H9 (cell line): ENCODE data around the gene EOLA2. TPM values are rescaled to one million over a fixed set of nuclear protein-coding genes. Genes with fewer than 3 reads are reported as not detected.
"Not testable (repeated sequence)": the region's sequence is repeated elsewhere in the genome, so short reads cannot be mapped to it uniquely, and the experiment has no call there.

Experiments used
- DNase-seq: peaks from one replicate; pipeline ENCODE4 v3.0.0-alpha.2; 2017
- H2AFZ ChIP-seq: one replicate; pipeline ENCODE4 v1.6.1; 2013; ENCODE audit warnings: mild to moderate bottlenecking, low read length, control low read depth, moderate library complexity
- H2AK5ac ChIP-seq: 2 replicates; pipeline ENCODE4 v1.6.1; 2013; ENCODE audit warnings: low read length, control low read depth, mixed read lengths; ENCODE audit not compliant: insufficient read length
- H2BK120ac ChIP-seq: one replicate; pipeline ENCODE4 v1.6.1; 2013; ENCODE audit warnings: low read depth, mild to moderate bottlenecking, low read length, control low read depth, inconsistent platforms; ENCODE audit not compliant: poor library complexity, severe bottlenecking
- H2BK12ac ChIP-seq: 2 replicates; pipeline ENCODE4 v1.6.1; 2013; ENCODE audit warnings: low read length, control low read depth, mixed read lengths, low read depth; ENCODE audit not compliant: insufficient read length
- H2BK15ac ChIP-seq: 2 replicates; pipeline ENCODE4 v1.6.1; 2013; ENCODE audit warnings: low read depth, low read length, control low read depth
- H2BK20ac ChIP-seq: one replicate; pipeline ENCODE4 v1.6.1; 2013; ENCODE audit warnings: low read depth, mild to moderate bottlenecking, low read length, control low read depth, inconsistent platforms; ENCODE audit not compliant: poor library complexity, severe bottlenecking
- H2BK5ac ChIP-seq: 2 replicates; pipeline ENCODE4 v1.6.1; 2013; ENCODE audit warnings: low read length, control low read depth, mixed read lengths; ENCODE audit not compliant: insufficient read length
- H3K14ac ChIP-seq: 2 replicates; pipeline ENCODE4 v1.6.1; 2013; ENCODE audit warnings: low read length, control low read depth; ENCODE audit not compliant: insufficient read depth
- H3K18ac ChIP-seq: 2 replicates; pipeline ENCODE4 v1.6.1; 2013; ENCODE audit warnings: low read depth, mild to moderate bottlenecking, mixed read lengths, low read length, control low read depth; ENCODE audit not compliant: insufficient read length
- H3K23ac ChIP-seq: 2 replicates; pipeline ENCODE4 v1.6.1; 2013; ENCODE audit warnings: low read length, control low read depth, mixed read lengths, low read depth; ENCODE audit not compliant: insufficient read length
- H3K23me2 ChIP-seq: 2 replicates; pipeline ENCODE4 v1.6.1; 2013; ENCODE audit warnings: low read depth, mild to moderate bottlenecking, mixed read lengths, low read length, control low read depth; ENCODE audit not compliant: insufficient read length, poor library complexity, severe bottlenecking
- H3K27ac ChIP-seq: 2 replicates; pipeline ENCODE4 v1.5.1; 2013; ENCODE audit warnings: low read length, control low read depth, mixed read lengths, low read depth; ENCODE audit not compliant: insufficient read length
- H3K27me3 ChIP-seq: 2 replicates; pipeline ENCODE4 v1.6.1; 2013; ENCODE audit warnings: low read length, control low read depth, inconsistent platforms; ENCODE audit not compliant: insufficient read depth
- H3K4ac ChIP-seq: 2 replicates; pipeline ENCODE4 v1.6.1; 2013; ENCODE audit warnings: low read depth, mild to moderate bottlenecking, control low read depth, inconsistent platforms, low read length, moderate library complexity
- H3K4me1 ChIP-seq: 2 replicates; pipeline ENCODE4 v1.6.1; 2013; ENCODE audit warnings: low read length, control low read depth, inconsistent platforms; ENCODE audit not compliant: insufficient read depth
- H3K4me2 ChIP-seq: 2 replicates; pipeline ENCODE4 v1.6.1; 2013; ENCODE audit warnings: low read length, control low read depth, mixed read lengths; ENCODE audit not compliant: insufficient read length, insufficient read depth
- H3K56ac ChIP-seq: 2 replicates; pipeline ENCODE4 v1.6.1; 2013; ENCODE audit warnings: low read depth, mild to moderate bottlenecking, mixed read lengths, low read length, control low read depth; ENCODE audit not compliant: insufficient read length
- H3K79me1 ChIP-seq: 2 replicates; pipeline ENCODE4 v1.6.1; 2013; ENCODE audit warnings: low read depth, mild to moderate bottlenecking, moderate library complexity, low read length, control low read depth, inconsistent platforms; ENCODE audit not compliant: insufficient read depth, poor library complexity, severe bottlenecking
- H3K79me2 ChIP-seq: 2 replicates; pipeline ENCODE4 v1.6.1; 2013; ENCODE audit warnings: low read length, control low read depth, inconsistent platforms; ENCODE audit not compliant: insufficient read depth
- H3K9ac ChIP-seq: 2 replicates; pipeline ENCODE4 v1.6.1; 2013; ENCODE audit warnings: low read length, control low read depth, mixed read lengths; ENCODE audit not compliant: insufficient read length; ENCODE audit errors: extremely low read depth
- H3K9me3 ChIP-seq: one replicate; pipeline ENCODE4 v1.6.1; 2013; ENCODE audit warnings: low read depth, low read length, inconsistent platforms; ENCODE audit not compliant: control insufficient read depth
- H3T11ph ChIP-seq: one replicate; pipeline ENCODE4 v1.6.1; 2013; ENCODE audit warnings: mild to moderate bottlenecking, low read length, control low read depth, inconsistent platforms
- H4K20me1 ChIP-seq: one replicate; pipeline ENCODE4 v1.6.1; 2013; ENCODE audit not compliant: control insufficient read depth, insufficient read length, insufficient read depth
- H4K5ac ChIP-seq: 2 replicates; pipeline ENCODE4 v1.6.1; 2013; ENCODE audit warnings: low read depth, mild to moderate bottlenecking, mixed read lengths, low read length, control low read depth; ENCODE audit not compliant: insufficient read length
- H4K8ac ChIP-seq: replicated peaks from 2 replicates; pipeline ENCODE4 v1.6.1; 2013; ENCODE audit warnings: low read length, control low read depth, mixed read lengths, low read depth; ENCODE audit not compliant: insufficient read length
- H4K91ac ChIP-seq: 2 replicates; pipeline ENCODE4 v1.6.1; 2013; ENCODE audit warnings: low read depth, mild to moderate bottlenecking, moderate library complexity, mixed read lengths, low read length, control low read depth; ENCODE audit not compliant: insufficient read length
- H3K27ac Mint-ChIP-seq, 3 experiments: 2 replicates in 2 of 3; 3 replicates in 1 of 3; pipeline ENCODE4 v1.8.0; 2020 to 2021; ENCODE audit warnings: mixed read lengths in 3 of 3, mild to moderate bottlenecking in 1 of 3, moderate library complexity in 1 of 3
- H3K27me3 Mint-ChIP-seq: 2 replicates; pipeline ENCODE4 v1.8.0; 2021; ENCODE audit warnings: low read depth, mild to moderate bottlenecking, moderate library complexity, mixed read lengths
- H3K36me3 Mint-ChIP-seq, 3 experiments: 2 replicates in 2 of 3; 3 replicates in 1 of 3; pipeline ENCODE4 v1.8.0; 2020 to 2021; ENCODE audit warnings: low read depth in 3 of 3, mixed read lengths in 3 of 3; ENCODE audit not compliant: insufficient read depth in 1 of 3
- H3K4me1 Mint-ChIP-seq, 2 experiments: 2 replicates each; pipeline ENCODE4 v1.8.0; 2020; ENCODE audit warnings: mixed read lengths in 2 of 2
- H3K4me3 Mint-ChIP-seq, 2 experiments: 2 replicates in 1 of 2; 3 replicates in 1 of 2; pipeline ENCODE4 v1.8.0; 2020 to 2021; ENCODE audit warnings: mild to moderate bottlenecking in 2 of 2, mixed read lengths in 2 of 2, moderate library complexity in 1 of 2
- H3K9me3 Mint-ChIP-seq, 2 experiments: 2 replicates in 1 of 2; 3 replicates in 1 of 2; pipeline ENCODE4 v1.8.0; 2020; ENCODE audit warnings: mild to moderate bottlenecking in 2 of 2, mixed read lengths in 2 of 2, moderate library complexity in 1 of 2
- CTCF ChIP-seq: fragments of 200-600 bp; sonication (generic); conservative IDR thresholded peaks from 3 replicates; pipeline ENCODE4 v1.8.0; 2021; ENCODE audit warnings: antibody characterized with exemption, mild to moderate bottlenecking
- WGBS: extraction: QIAGEN DNeasy Blood & Tissue Kit; methylation state at CpG from one replicate; pipeline ENCODE4 v1.1.7; 2013; ENCODE audit warnings: missing lambda C conversion rate, low lambda C conversion rate, mixed read lengths; ENCODE audit not compliant: insufficient read length; ENCODE audit errors: extremely low coverage; 5-methylcytosine and 5-hydroxymethylcytosine counted together
- total RNA-seq: library from RNA; stranded (reverse); gene quantifications from 2 replicates; pipeline ENCODE4 v1.2.1, GENCODE V29; 2021

EOLA2 gene
- total RNA-seq, 1 experiment from 2014 or later, result 38.9 TPM

GRCh38 chrX:149937871-149938426 lies 342 bp downstream of the EOLA2 start:
- H3K18ac ChIP-seq, result no peak overlapping the region
- DNase-seq, result no peak
- no CpG with 5 or more reads among the region's 46 CpGs for WGBS
- H2BK12ac ChIP-seq, result no peak overlapping the region
- H3K4ac ChIP-seq, result no peak overlapping the region
- H3K23ac ChIP-seq, result no peak overlapping the region
- H4K91ac ChIP-seq, result no peak overlapping the region
- H3K79me2 ChIP-seq, result no peaks in the 10 kb centered on the region
- Mint-ChIP-seq H3K4me1 (peaks cover 0 to 3% of the 10 kb centered on the region in 2 experiments; a peak in 1 of 4 replicates), H3K4me3 (peak overlapping the region; percentile 76 to 86), H3K9me3 (peaks cover 37 to 40% of the 10 kb centered on the region in 2 experiments), H3K27ac (peak overlapping the region in 1 of 3 experiments; percentile 99; a peak in 1 of 7 replicates), H3K27me3 (peaks cover 3% of the 10 kb centered on the region; the same call in 1 of the 2 replicates), H3K36me3 (peaks cover 13 to 19% (median 15%) of the 10 kb centered on the region in 3 experiments)
- H3T11ph ChIP-seq, result no peak overlapping the region
- H3K9me3 ChIP-seq, result peaks cover 7% of the 10 kb centered on the region
- no peak overlapping the region for H2AFZ ChIP-seq
- no peak overlapping the region for H4K8ac ChIP-seq
- TF ChIP-seq CTCF, result no peak
- no peak overlapping the region for H3K14ac ChIP-seq
- no peak overlapping the region for H3K56ac ChIP-seq
- peaks cover 7% of the 10 kb centered on the region for H3K23me2 ChIP-seq
- no peak overlapping the region for H2BK15ac ChIP-seq
- peak overlapping the region; percentile 40 for H3K4me2 ChIP-seq
- no peaks in the 10 kb centered on the region for H3K4me1 ChIP-seq
- H2AK5ac ChIP-seq, result no peak overlapping the region
- no peak overlapping the region for H2BK5ac ChIP-seq
- no peak overlapping the region for H3K27ac ChIP-seq
- H3K79me1 ChIP-seq, result no peaks in the 10 kb centered on the region
- no peak overlapping the region for H2BK20ac ChIP-seq
- no peaks in the 10 kb centered on the region for H4K20me1 ChIP-seq
- H4K5ac ChIP-seq, result no peak overlapping the region
- no peaks in the 10 kb centered on the region for H3K27me3 ChIP-seq
- H2BK120ac ChIP-seq, result no peak overlapping the region
- peak overlapping the region; percentile 71 for H3K9ac ChIP-seq

- H3K23me2 ChIP-seq, H3K79me2 ChIP-seq, H3K79me1 ChIP-seq, H3K4me1 Mint-ChIP-seq, H3K4ac ChIP-seq, H4K8ac ChIP-seq, H4K5ac ChIP-seq, DNase-seq, H3K4me1 ChIP-seq, H2AFZ ChIP-seq, H3K14ac ChIP-seq, H2BK5ac ChIP-seq, H4K91ac ChIP-seq, H2BK120ac ChIP-seq, H3K27ac ChIP-seq, H3K27me3 ChIP-seq, H3K23ac ChIP-seq, H3K9me3 ChIP-seq, H2BK20ac ChIP-seq, H3T11ph ChIP-seq, H3K56ac ChIP-seq, H4K20me1 ChIP-seq, H2BK15ac ChIP-seq, H3K27me3 Mint-ChIP-seq, H2BK12ac ChIP-seq, H2AK5ac ChIP-seq, H3K18ac ChIP-seq: not testable (repeated sequence)
- Mint-ChIP-seq H3K36me3 (peaks cover 13 to 19% (median 15%) of the 10 kb centered on the region in 3 experiments), H3K4me3 (peak overlapping the region; percentile 76 to 86), H3K27ac (peak overlapping the region in 2 of 3 experiments; percentile 43 to 87; a peak in 2 of 7 replicates), H3K9me3 (peaks cover 37 to 40% of the 10 kb centered on the region in 2 experiments)
- WGBS, result no CpG with 5 or more reads among the region's 5 CpGs
- H3K4me2 ChIP-seq, result peak overlapping the region; percentile 40
- peak overlapping the region; percentile 71 for H3K9ac ChIP-seq
Observed at GRCh38 chrX:149937328-149937727, 963 bp downstream of the EOLA2 start.
